ENCODE data around the gene ANO9.

DNA sequence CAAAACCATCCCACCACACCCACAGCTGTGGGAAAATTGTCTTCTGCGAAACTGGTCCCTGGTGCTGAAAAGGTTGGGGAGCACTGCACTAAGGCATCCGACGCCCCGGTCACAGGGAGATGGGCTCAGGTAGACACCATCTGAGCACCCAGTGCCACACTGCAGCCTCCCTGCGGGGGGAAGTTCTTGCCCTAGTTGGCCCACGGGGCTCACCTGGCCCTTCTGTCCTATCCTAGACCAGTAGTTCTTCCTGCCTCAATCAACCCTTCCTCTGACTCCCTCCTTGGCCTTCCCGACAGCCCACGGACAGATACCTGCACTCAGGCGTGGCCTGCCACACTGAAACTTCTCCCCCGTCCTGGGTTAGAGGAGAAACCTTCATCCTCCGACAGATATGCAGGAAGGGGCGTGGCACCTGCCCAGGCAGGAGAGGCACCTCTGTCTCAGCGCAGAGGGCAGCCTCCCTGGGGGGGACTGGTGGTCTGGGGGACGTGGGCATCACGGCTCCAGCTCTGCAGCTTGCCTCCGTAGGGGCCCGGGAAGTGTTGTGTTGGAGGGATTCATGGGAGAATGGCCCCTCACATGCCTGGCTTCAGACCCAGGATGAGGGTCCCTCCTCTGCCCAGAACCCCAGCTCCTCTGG is 4.5 kb downstream of the ANO9 start:
- TF ChIP-seq, protein P1, sequence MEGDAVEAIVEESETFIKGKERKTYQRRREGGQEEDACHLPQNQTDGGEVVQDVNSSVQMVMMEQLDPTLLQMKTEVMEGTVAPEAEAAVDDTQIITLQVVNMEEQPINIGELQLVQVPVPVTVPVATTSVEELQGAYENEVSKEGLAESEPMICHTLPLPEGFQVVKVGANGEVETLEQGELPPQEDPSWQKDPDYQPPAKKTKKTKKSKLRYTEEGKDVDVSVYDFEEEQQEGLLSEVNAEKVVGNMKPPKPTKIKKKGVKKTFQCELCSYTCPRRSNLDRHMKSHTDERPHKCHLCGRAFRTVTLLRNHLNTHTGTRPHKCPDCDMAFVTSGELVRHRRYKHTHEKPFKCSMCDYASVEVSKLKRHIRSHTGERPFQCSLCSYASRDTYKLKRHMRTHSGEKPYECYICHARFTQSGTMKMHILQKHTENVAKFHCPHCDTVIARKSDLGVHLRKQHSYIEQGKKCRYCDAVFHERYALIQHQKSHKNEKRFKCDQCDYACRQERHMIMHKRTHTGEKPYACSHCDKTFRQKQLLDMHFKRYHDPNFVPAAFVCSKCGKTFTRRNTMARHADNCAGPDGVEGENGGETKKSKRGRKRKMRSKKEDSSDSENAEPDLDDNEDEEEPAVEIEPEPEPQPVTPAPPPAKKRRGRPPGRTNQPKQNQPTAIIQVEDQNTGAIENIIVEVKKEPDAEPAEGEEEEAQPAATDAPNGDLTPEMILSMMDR (IDR thresholded peaks at IDR 0.05), result no peak
- no peak for TF ChIP-seq POLR2A (IDR thresholded peaks at IDR 0.05)
